Spleen (tissue), 11 donors: ENCODE measurements around the gene PDE8A. TPM values are rescaled to one million over a fixed set of nuclear protein-coding genes. Genes with fewer than 3 reads are reported as not detected.

ENCODE experiments used
- DNase-seq: peaks from one replicate; pipeline ENCODE4 v3.0.0-alpha.2; 2020
- H3K27ac ChIP-seq, 8 donors: fragments of 200-600 bp; sonication (generic) in 7 of 8; 1 replicate in 4 of 8; 2 replicates in 4 of 8; pipeline versions ENCODE4 v1.5.0 to v1.8.0; 2016 to 2021; ENCODE audit warnings: inconsistent platforms in 4 of 8, mild to moderate bottlenecking in 4 of 8, moderate library complexity in 1 of 8
- H3K27me3 ChIP-seq, 7 donors: fragments of 200-600 bp; sonication (generic) in 6 of 7; replicated peaks in 1 of 7; 1 replicate in 4 of 7; 2 replicates in 3 of 7; pipeline versions ENCODE4 v1.5.0 to v1.8.0; 2016 to 2021; ENCODE audit warnings: inconsistent platforms in 3 of 7, mild to moderate bottlenecking in 1 of 7
- H3K36me3 ChIP-seq, 6 donors: fragments of 200-600 bp; sonication (generic) in 5 of 6; 1 replicate in 4 of 6; 2 replicates in 2 of 6; pipeline versions ENCODE4 v1.5.0 to v1.8.0; 2016 to 2021; ENCODE audit warnings: inconsistent platforms in 2 of 6
- H3K4me1 ChIP-seq, 6 donors: fragments of 200-600 bp; sonication (generic) in 5 of 6; 1 replicate in 3 of 6; 2 replicates in 3 of 6; pipeline versions ENCODE4 v1.5.0 to v1.8.0; 2016 to 2021; ENCODE audit warnings: inconsistent platforms in 3 of 6
- H3K4me3 ChIP-seq, 8 donors: fragments of 200-600 bp; sonication (generic) in 7 of 8; 1 replicate in 4 of 8; 2 replicates in 4 of 8; pipeline versions ENCODE4 v1.5.0 to v1.8.0; 2016 to 2021; ENCODE audit warnings: inconsistent platforms in 4 of 8, mild to moderate bottlenecking in 4 of 8, moderate library complexity in 2 of 8
- H3K9me3 ChIP-seq, 8 donors: fragments of 200-600 bp; sonication (generic) in 7 of 8; 1 replicate in 4 of 8; 2 replicates in 4 of 8; pipeline versions ENCODE4 v1.5.0 to v1.8.0; 2016 to 2021; ENCODE audit warnings: inconsistent platforms in 4 of 8
- POLR2A ChIP-seq, 3 donors: fragments of 450-650 bp; IDR thresholded peaks; one replicate each; pipeline ENCODE4 v1.5.1; 2017; ENCODE audit warnings: antibody characterized with exemption in 3 of 3, mild to moderate bottlenecking in 1 of 3
- POLR2AphosphoS5 ChIP-seq, 3 donors: sonication (generic); formaldehyde crosslinking; IDR thresholded peaks; one replicate each; pipeline ENCODE4 v1.5.1; 2017; ENCODE audit warnings: antibody characterized with exemption in 3 of 3
- WGBS, 5 donors: extraction: QIAGEN DNeasy Blood & Tissue Kit in 3 of 5; methylation state at CpG; one replicate each; pipeline versions ENCODE4 v1.1.5 to v1.1.7; 2013 to 2018; 5-methylcytosine and 5-hydroxymethylcytosine counted together
- intact Hi-C: fragments of 100-400 bp; cut with DNase I; formaldehyde crosslinking; loops from one replicate; pipeline ENCODE4 v1.15.0; 2023; ENCODE audit warnings: low total_unique reads
- polyA plus RNA-seq, 3 donors: library from polyadenylated mRNA; stranded (reverse); fragments of 200-250 nt; gene quantifications; one replicate each; pipeline ENCODE4 v1.2.1, GENCODE V29; 2013
- total RNA-seq, 7 donors: library from RNA; depleted of rRNA in 3 of 7; stranded (reverse); fragments of >200 nt in 3 of 7; fragmentation: NEBNext Ultra II Directional in 4 of 7; extraction: Animal tissue kit (Norgen Biotek cat#: 25700) in 4 of 7; gene quantifications; one replicate each; pipeline versions ENCODE4 v1.1.0 to v1.2.1, GENCODE V29; 2016 to 2021
- TF ChIP-seq, protein P1 (sequence below), 11 experiments: fragments of 200-600 bp in 7 of 11; fragments of 450-650 bp in 4 of 11; sonication (generic) in 4 of 11; IDR thresholded peaks in 8 of 11; conservative IDR thresholded peaks in 3 of 11; 1 replicate in 7 of 11; 2 replicates in 4 of 11; pipeline versions ENCODE4 v1.4.0 to v1.8.0; 2016 to 2021; ENCODE audit warnings: antibody characterized with exemption in 11 of 11, inconsistent platforms in 4 of 11, mild to moderate bottlenecking in 1 of 11
- donor health status: healthy with polysubstance abuse.
- donor health status: DM: no; HTN: no; CAD: no; lungs with moderate emphysema.
- donor health status: DM: no; HTN: no; CAD: no.
- donor health status: Bipolar disorder and iron deficiency.
- donor health status: healthy.
- donor health status: DM: no; HTN: no; CAD: no.
- donor health status: DM: yes; HTN: yes; CAD: no.

The PDE8A gene
- total and polyA plus RNA-seq, 10 donors = 13.2 to 52.2 (median 30.6) TPM

- Histone ChIP-seq H3K36me3 (no peaks in the 10 kb centered on the region), H3K4me3 (no peak overlapping the region), H3K27ac (no peak overlapping the region), H3K27me3 (no peaks in the 10 kb centered on the region), H3K4me1 (peaks cover 0 to 6% (median under 1%) of the 10 kb centered on the region in 6 donors), H3K9me3 (no peaks in the 10 kb centered on the region)
- no peak for DNase-seq
- WGBS, 5 donors = 61 to 84% (median 76%) methylated on average over 7 of the region's 7 CpGs
- TF ChIP-seq, protein P1, sequence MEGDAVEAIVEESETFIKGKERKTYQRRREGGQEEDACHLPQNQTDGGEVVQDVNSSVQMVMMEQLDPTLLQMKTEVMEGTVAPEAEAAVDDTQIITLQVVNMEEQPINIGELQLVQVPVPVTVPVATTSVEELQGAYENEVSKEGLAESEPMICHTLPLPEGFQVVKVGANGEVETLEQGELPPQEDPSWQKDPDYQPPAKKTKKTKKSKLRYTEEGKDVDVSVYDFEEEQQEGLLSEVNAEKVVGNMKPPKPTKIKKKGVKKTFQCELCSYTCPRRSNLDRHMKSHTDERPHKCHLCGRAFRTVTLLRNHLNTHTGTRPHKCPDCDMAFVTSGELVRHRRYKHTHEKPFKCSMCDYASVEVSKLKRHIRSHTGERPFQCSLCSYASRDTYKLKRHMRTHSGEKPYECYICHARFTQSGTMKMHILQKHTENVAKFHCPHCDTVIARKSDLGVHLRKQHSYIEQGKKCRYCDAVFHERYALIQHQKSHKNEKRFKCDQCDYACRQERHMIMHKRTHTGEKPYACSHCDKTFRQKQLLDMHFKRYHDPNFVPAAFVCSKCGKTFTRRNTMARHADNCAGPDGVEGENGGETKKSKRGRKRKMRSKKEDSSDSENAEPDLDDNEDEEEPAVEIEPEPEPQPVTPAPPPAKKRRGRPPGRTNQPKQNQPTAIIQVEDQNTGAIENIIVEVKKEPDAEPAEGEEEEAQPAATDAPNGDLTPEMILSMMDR (IDR thresholded peaks at IDR 0.05 in 8 of 11, conservative IDR thresholded peaks at IDR 0.05 in 3 of 11) = no peak
- TF ChIP-seq POLR2AphosphoS5 (IDR thresholded peaks at IDR 0.05) = no peak
- no peak for TF ChIP-seq POLR2A (IDR thresholded peaks at IDR 0.05)
- intact Hi-C loops = no loop called here
Measured at GRCh38 chr15:84949845-84950569, 31.6 kb upstream of the PDE8A start.

DNA sequence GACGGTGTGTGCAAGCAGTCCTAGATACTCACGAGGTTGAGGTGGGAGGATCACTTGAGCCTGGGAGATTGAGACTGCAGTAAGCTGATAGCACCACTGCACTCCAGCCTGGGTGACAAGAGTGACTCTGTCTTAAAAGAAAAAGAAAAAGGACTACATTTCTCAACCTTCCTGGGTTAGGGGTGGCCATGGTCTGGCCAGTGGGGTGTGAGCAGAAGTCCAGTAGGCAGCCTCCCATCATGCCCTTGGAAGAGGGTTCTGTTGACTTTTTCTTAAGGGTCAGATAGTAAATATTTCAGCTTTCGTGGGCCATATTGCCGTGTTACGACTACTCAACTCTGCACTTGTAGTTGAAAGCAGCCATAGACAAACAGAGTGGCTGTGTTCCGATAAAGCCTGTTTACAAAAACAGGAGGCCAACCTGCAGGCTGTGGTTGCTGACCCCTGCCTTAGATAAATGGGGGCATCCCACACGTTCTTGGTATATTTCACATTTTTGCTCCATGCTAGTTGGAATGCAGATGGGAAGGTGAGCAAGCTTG lies 31.0 kb upstream of the PDE8A start:
- Histone ChIP-seq H3K27ac (no peak overlapping the region), H3K4me3 (no peak overlapping the region), H3K4me1 (peaks cover 3 to 12% (median 5%) of the 10 kb centered on the region in 6 donors), H3K36me3 (no peaks in the 10 kb centered on the region), H3K9me3 (no peaks in the 10 kb centered on the region), H3K27me3 (peaks cover 0 to 4% (median 0%) of the 10 kb centered on the region in 7 donors)
- TF ChIP-seq, protein P1 (IDR thresholded peaks at IDR 0.05 in 8 of 11, conservative IDR thresholded peaks at IDR 0.05 in 3 of 11) = no peak
- TF ChIP-seq POLR2AphosphoS5 (IDR thresholded peaks at IDR 0.05) (no peak), POLR2A (IDR thresholded peaks at IDR 0.05) (no peak)
- WGBS, 5 donors = 80 to 95% (median 91%) methylated on average over 7 of the region's 7 CpGs
- no peak for DNase-seq
- intact Hi-C loops = no loop called here

DNA sequence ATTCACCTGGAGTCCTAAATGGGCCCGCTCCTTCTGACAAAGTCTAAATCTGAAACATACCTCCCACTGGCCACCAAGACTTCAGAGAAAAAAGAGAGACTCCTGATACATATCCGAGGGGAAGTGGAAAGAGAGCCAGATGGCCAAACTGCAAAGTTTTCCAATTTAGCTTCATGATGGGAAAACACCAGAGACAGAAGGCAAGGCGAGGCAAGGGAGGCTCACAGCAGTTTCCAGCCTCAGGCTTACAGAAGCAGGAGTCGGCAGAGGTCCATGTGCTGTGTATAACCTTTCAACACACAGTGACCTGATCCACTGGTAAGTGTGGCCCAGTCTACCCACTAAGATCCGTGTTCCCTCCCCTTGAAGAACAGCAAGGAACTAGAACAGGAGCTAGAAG lies 29.9 kb upstream of the PDE8A start:
- 80 to 93% (median 86%) methylated on average over 5 of the region's 5 CpGs for WGBS, 5 donors
- Histone ChIP-seq H3K4me1 (peaks cover 4 to 18% (median 9%) of the 10 kb centered on the region in 6 donors), H3K27me3 (peaks cover 0 to 4% (median 0%) of the 10 kb centered on the region in 7 donors), H3K4me3 (no peak overlapping the region), H3K27ac (no peak overlapping the region), H3K36me3 (no peaks in the 10 kb centered on the region), H3K9me3 (no peaks in the 10 kb centered on the region)
- intact Hi-C loops = no loop called here
- DNase-seq = no peak
- TF ChIP-seq POLR2A (IDR thresholded peaks at IDR 0.05) = no peak

- Histone ChIP-seq H3K4me1 (peaks cover 4 to 13% (median 9%) of the 10 kb centered on the region in 6 donors), H3K9me3 (no peaks in the 10 kb centered on the region), H3K36me3 (no peaks in the 10 kb centered on the region), H3K27me3 (peaks cover 0 to 4% (median 0%) of the 10 kb centered on the region in 7 donors), H3K27ac (no peak overlapping the region), H3K4me3 (no peak overlapping the region)
- no peak for TF ChIP-seq POLR2AphosphoS5 (IDR thresholded peaks at IDR 0.05)
- 82 to 92% (median 89%) methylated on average over 4 of the region's 4 CpGs for whole genome bisulfite sequencing, 5 donors
- no peak for DNase-seq
- intact Hi-C loops = no loop called here
Measured at GRCh38 chr15:84953136-84953535, 28.5 kb upstream of the PDE8A start.

DNA sequence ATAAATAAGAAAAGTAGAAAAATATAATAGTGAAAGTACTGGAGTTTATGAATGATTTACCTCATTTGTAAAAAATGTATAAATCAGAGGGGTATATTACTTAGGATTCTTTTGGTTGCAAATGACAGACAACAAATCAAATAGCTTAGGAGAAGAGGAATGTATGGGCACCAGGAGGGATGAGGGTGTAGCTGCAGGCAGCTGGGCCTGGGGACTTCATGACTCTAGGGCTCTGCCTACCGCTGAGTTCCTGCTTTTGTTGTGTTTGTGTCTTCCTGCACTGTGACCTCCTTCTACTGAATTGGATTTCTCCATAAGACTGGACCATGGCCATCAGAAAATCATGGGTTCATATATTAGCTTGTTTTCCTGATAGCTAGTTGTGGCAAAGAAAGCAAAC lies 27.9 kb upstream of the PDE8A start:
- intact Hi-C loops = loop anchor here (2.0 kb wide), 1 partner anchor 89 kb away; no protein-coding TSS in a partner anchor
- peaks cover 0 to 4% (median 0%) of the 10 kb centered on the region in 7 donors for H3K27me3 ChIP-seq
- H3K9me3 ChIP-seq = no peaks in the 10 kb centered on the region
- no peak overlapping the region for H3K27ac ChIP-seq
- DNase-seq = no peak
- TF ChIP-seq POLR2A (IDR thresholded peaks at IDR 0.05) (no peak), POLR2AphosphoS5 (IDR thresholded peaks at IDR 0.05) (no peak)
- TF ChIP-seq, protein P1 (IDR thresholded peaks at IDR 0.05 in 8 of 11, conservative IDR thresholded peaks at IDR 0.05 in 3 of 11) = no peak
- 33 to 86% (median 81%) methylated on average over 1 of the region's 1 CpG for WGBS, 5 donors
- H3K36me3 ChIP-seq = no peaks in the 10 kb centered on the region
- peaks cover 4 to 13% (median 9%) of the 10 kb centered on the region in 6 donors for H3K4me1 ChIP-seq
- no peak overlapping the region for H3K4me3 ChIP-seq
